Calu3 (cell line): Measurements from ENCODE around the gene GRK5. TPM values are rescaled to one million over a fixed set of nuclear protein-coding genes. Genes with fewer than 3 reads are reported as not detected.

Source experiments
- BruUV-seq: library from RNA; stranded (reverse); fragments of 400-500 nt; replicated peaks from 2 replicates; lab custom pipeline; 2021; lab: Mats Ljungman, UMichigan
- CTCF ChIA-PET: fragments of 300-600 bp; sonication (Branson Sonifier 250); formaldehyde crosslinking; loops from one replicate; lab custom pipeline; 2022; ENCODE audit warnings: antibody characterized with exemption; lab: Charles Lee
- DNase-seq: peaks from one replicate; pipeline ENCODE4 v3.0.0; 2022
- H3K27ac Mint-ChIP-seq: one replicate; pipeline ENCODE4 v1.8.0; 2022; ENCODE audit warnings: mixed read lengths; ENCODE audit not compliant: unreplicated experiment
- H3K27me3 Mint-ChIP-seq: one replicate; pipeline ENCODE4 v1.8.0; 2022; ENCODE audit warnings: mixed read lengths; ENCODE audit not compliant: unreplicated experiment
- H3K36me3 Mint-ChIP-seq: one replicate; pipeline ENCODE4 v1.8.0; 2022; ENCODE audit warnings: mild to moderate bottlenecking, moderate library complexity, mixed read lengths; ENCODE audit not compliant: insufficient read depth, unreplicated experiment
- H3K4me1 Mint-ChIP-seq: one replicate; pipeline ENCODE4 v1.8.0; 2022; ENCODE audit warnings: mild to moderate bottlenecking, low read depth, mixed read lengths; ENCODE audit not compliant: unreplicated experiment
- H3K4me3 Mint-ChIP-seq: one replicate; pipeline ENCODE4 v1.8.0; 2022; ENCODE audit warnings: mild to moderate bottlenecking, low read depth, moderate library complexity, mixed read lengths; ENCODE audit not compliant: unreplicated experiment
- H3K9me3 Mint-ChIP-seq: one replicate; pipeline ENCODE4 v1.8.0; 2022; ENCODE audit warnings: low read depth, mixed read lengths; ENCODE audit not compliant: unreplicated experiment
- intact Hi-C: fragments of 100-400 bp; cut with micrococcal nuclease; formaldehyde crosslinking; loops from one replicate; pipeline ENCODE4 v1.10.0; 2022; ENCODE audit not compliant: unreplicated experiment
- total RNA-seq: library from RNA; stranded (reverse); gene quantifications from 2 replicates; pipeline ENCODE4 v1.2.3, GENCODE V29; 2022
- TF ChIP-seq, protein P1 (sequence below): fragments of 200-600 bp; IDR thresholded peaks from one replicate; pipeline ENCODE4 v1.8.0; 2022; ENCODE audit warnings: antibody characterized with exemption; ENCODE audit not compliant: unreplicated experiment

GRK5 gene
- total RNA-seq, 1 experiment from 2014 or later: 4.4 TPM

DNA sequence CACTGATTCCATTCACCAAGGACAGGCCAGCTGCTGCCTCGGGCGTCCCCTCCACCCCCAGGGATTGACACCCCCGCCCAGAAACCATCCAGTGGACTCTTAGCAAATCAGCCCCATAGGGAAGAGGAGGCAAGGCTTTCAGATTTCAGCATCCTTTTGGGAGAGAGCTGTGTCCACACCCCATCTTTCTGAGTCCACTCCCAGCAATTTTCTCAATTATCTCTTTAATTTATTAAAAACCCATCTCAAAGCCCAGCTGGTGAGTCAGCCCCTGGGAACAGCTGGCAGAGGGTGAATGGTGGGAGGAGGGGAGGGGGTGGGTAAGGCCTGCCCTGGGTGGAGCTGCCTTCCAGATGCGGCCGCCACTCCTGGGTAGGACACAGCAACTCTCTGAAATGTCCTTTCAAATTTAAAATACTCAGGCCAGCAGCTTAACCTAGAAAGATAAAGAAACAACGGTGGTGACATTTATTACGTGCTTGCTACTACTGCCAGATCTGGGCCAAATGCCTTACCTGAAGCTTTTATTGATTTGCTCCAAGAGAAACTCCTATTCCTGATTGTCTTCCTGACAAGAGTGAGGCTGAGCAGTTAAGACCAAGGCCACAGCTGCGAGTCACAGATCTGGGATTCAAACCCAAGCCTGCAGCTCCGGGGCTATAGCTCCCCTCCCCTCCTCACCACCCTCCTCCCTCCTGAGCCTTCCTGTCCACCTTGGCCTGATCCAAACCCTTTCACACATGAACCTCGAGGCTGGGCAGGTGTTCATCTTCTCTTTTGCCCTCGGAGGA lies 214.7 kb downstream of the GRK5 start:
- CTCF ChIA-PET: interaction anchor here (0.6 to 0.9 kb wide), 2 partner anchors 18 to 212 kb away, joined by 3 to 4 read pairs; no protein-coding TSS in a partner anchor
- no peak overlapping the region for H3K27ac Mint-ChIP-seq
- BruUV-seq: no TSS peak

DNA sequence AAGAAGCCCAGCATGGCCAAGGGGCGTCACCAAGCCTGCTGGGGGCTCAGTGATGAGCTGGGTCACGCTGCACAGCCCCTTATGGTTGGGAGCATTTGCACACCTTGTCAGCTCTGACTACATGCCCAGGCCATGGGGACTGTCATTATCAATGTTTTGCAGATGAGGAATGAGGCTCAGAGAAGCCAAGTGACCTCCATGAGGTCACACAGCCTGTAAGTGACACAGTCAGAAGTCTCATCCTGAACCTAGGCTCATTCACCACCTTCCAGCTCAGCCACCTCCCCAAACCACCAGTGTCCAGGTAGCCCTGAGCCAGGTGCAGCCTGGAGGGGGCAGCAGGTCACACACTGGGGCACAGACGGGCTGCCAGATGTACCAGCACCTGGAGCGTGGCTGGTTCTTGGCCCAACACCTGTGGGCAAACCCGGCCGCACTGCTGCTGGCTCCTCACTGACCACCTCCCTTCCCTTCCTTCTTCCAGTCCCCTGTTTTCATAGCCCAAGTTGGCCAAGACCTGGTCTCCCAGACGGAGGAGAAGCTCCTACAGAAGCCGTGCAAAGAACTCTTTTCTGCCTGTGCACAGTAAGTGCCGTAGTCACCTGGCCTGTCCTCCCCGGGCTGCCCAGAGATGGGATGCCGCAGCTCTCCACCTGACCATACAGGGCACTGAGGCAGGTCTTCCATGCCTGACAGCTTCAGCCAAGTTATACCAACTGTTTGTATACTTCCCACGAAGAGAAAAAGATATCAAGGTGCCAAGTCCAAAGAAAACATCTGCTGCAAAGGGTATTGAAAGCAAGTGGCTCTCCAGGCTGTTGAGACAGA lies 215.5 kb downstream of the GRK5 start:
- H3K27ac Mint-ChIP-seq: no peak overlapping the region
- no peak overlapping the region for H3K4me3 Mint-ChIP-seq
- H3K36me3 Mint-ChIP-seq: no peaks in the 10 kb centered on the region
- no peak for DNase-seq
- intact Hi-C loops: no loop called here
- BruUV-seq: no TSS peak
- no peaks in the 10 kb centered on the region for H3K9me3 Mint-ChIP-seq
- TF ChIP-seq, protein P1, sequence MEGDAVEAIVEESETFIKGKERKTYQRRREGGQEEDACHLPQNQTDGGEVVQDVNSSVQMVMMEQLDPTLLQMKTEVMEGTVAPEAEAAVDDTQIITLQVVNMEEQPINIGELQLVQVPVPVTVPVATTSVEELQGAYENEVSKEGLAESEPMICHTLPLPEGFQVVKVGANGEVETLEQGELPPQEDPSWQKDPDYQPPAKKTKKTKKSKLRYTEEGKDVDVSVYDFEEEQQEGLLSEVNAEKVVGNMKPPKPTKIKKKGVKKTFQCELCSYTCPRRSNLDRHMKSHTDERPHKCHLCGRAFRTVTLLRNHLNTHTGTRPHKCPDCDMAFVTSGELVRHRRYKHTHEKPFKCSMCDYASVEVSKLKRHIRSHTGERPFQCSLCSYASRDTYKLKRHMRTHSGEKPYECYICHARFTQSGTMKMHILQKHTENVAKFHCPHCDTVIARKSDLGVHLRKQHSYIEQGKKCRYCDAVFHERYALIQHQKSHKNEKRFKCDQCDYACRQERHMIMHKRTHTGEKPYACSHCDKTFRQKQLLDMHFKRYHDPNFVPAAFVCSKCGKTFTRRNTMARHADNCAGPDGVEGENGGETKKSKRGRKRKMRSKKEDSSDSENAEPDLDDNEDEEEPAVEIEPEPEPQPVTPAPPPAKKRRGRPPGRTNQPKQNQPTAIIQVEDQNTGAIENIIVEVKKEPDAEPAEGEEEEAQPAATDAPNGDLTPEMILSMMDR: no peak
- CTCF ChIA-PET: interaction anchor here (0.6 to 0.9 kb wide), 2 partner anchors 17 to 213 kb away, joined by 3 to 4 read pairs; no protein-coding TSS in a partner anchor
- peaks cover 4% of the 10 kb centered on the region for H3K27me3 Mint-ChIP-seq
- H3K4me1 Mint-ChIP-seq: no peaks in the 10 kb centered on the region

More for the DNA sequence above, 214.7 kb downstream of the GRK5 start:
- Mint-ChIP-seq H3K4me3 (no peak overlapping the region), H3K4me1 (no peaks in the 10 kb centered on the region), H3K27me3 (peaks cover 12% of the 10 kb centered on the region), H3K9me3 (no peaks in the 10 kb centered on the region), H3K36me3 (no peaks in the 10 kb centered on the region)
- intact Hi-C loops: no loop called here
- no peak for DNase-seq
- TF ChIP-seq, protein P1: no peak

DNA sequence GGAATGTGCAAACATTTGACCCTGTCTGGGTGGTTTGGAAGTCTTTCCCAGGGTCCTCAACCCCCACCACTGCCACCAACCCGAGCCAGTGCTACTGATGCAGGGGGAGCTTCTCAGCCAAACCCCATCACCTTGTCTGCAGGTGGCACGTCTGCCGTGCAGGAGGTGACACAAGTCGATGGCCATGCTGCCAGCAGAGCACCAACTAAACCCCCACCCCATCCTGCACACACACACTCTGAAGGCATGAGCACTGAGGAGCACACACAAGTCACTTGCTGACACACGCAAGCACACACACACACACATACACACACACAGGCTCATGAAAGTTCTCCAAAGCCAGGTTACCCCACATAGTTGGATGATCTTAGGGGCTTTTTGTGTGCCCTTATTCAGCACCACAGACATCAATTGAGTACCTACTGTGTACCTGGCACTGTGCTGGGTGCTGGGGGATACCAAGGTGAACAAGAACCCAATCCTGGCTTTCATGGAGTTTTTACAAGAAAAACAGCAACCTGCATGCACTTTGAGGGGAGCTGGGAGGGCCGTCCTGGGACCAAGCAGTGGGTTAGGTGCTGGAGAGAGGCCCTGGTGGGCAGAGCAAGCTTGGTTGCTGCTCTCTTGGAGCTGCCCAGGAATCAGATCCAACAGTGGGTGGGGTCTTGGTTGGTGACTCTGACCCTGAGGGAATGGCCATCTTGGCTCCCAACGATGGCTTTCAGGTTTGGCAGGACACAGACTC lies 216.3 kb downstream of the GRK5 start:
- TF ChIP-seq, protein P1: no peak
- Mint-ChIP-seq H3K4me1 (no peaks in the 10 kb centered on the region), H3K27ac (no peak overlapping the region), H3K9me3 (no peaks in the 10 kb centered on the region), H3K36me3 (no peaks in the 10 kb centered on the region), H3K27me3 (no peaks in the 10 kb centered on the region), H3K4me3 (no peak overlapping the region)
- intact Hi-C loops: no loop called here
- CTCF ChIA-PET: interaction anchor here (1.4 kb wide), 1 partner anchor 25 kb away, joined by 3 read pairs; no protein-coding TSS in a partner anchor
- no peak for DNase-seq
- BruUV-seq: no TSS peak
